GM12892 (cell line): Measurements from ENCODE around the gene PLBD1.

Experiments
- POLR2A ChIP-seq: IDR thresholded peaks from 2 replicates; pipeline ENCODE4 v1.6.1; 2011; ENCODE audit warnings: low read depth, low read length, control low read depth
- POLR2AphosphoS5 ChIP-seq: IDR thresholded peaks from 2 replicates; pipeline ENCODE4 v1.6.1; 2011; ENCODE audit warnings: low read depth, low read length, control low read depth
- TAF1 ChIP-seq: IDR thresholded peaks from 2 replicates; pipeline ENCODE4 v1.6.1; 2011; ENCODE audit warnings: low read depth, mild to moderate bottlenecking, control low read depth, low read length, borderline replicate concordance

DNA sequence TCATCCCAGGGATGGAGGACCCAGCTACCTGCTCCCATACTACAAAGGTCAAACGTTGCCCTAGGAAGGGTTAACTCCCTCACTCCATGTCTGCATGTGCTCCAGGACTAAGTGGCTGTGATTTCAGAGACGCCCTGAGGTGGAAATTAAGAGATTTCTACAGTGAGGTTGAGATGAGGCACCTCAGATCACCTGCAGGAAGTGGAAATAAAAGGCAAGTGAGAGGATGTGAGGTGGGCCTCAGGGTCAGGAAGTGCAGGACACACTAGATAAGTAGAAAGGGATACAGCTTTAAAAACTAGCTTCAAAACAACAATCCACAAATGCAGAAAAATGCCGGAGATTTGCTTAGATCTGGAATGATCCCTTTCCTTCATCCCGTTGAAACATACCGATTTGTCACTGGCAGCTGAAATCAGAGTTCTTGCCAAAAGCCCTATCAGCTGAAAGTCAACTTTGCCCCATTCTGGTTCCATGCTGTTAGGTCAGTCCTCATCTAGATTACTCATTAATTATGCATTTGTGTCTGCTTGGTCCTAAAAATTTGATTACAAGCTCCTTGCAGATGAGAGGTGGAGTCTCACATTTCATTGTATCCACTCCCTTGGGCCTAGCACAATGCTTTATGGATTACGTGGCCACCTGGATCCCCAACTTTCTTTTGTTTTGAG lies 6.6 kb downstream of the PLBD1 start:
- TF ChIP-seq POLR2AphosphoS5 = no peak
- TF ChIP-seq POLR2A = no peak
- no peak for TF ChIP-seq TAF1
